Cardiac muscle cell (in vitro differentiated cells and primary cell): Measurements from ENCODE around the gene SMAD7. TPM values are rescaled to one million over a fixed set of nuclear protein-coding genes. Genes with fewer than 3 reads are reported as not detected.

ENCODE experiments used
- DNase-seq, 2 donors: peaks; one replicate each; pipeline versions ENCODE4 v3.0.0 to v3.0.0-alpha.2; 2010 to 2017; ENCODE audit warnings: low read depth in 1 of 2, low spot score in 1 of 2
- H3K27ac ChIP-seq: fragments of 200-600 bp; sonication (generic); 2 replicates; pipeline ENCODE4 v1.5.1; 2016
- H3K27me3 ChIP-seq: fragments of 200-600 bp; sonication (generic); 2 replicates; pipeline ENCODE4 v1.6.0; 2016; ENCODE audit warnings: control low read depth
- H3K36me3 ChIP-seq: fragments of 200-600 bp; sonication (generic); 2 replicates; pipeline ENCODE4 v1.5.1; 2016; ENCODE audit warnings: control low read depth
- H3K4me1 ChIP-seq: fragments of 200-600 bp; sonication (generic); 2 replicates; pipeline ENCODE4 v1.8.1; 2017; ENCODE audit warnings: low read depth, mild to moderate bottlenecking, mixed run types
- H3K4me3 ChIP-seq: fragments of 200-600 bp; sonication (generic); 2 replicates; pipeline ENCODE4 v1.5.1; 2016; ENCODE audit warnings: mild to moderate bottlenecking
- H3K9me3 ChIP-seq: fragments of 200-600 bp; sonication (generic); 2 replicates; pipeline ENCODE4 v1.5.1; 2017; ENCODE audit warnings: low read depth, mild to moderate bottlenecking, control low read depth
- polyA plus RNA-seq: library from polyadenylated mRNA; unstranded; fragments of >200 nt; fragmentation: Nextera tagmentation; extraction: Ambion mirVana; gene quantifications from 2 replicates; pipeline ENCODE4 v1.2.1, GENCODE V29; 2016
- total RNA-seq: library from RNA; depleted of rRNA; stranded (reverse); fragments of >200 nt; gene quantifications from 2 replicates; pipeline ENCODE4 v1.2.3, GENCODE V29; 2016
- TF ChIP-seq, protein P1 (sequence below): IDR thresholded peaks from 2 replicates; pipeline ENCODE4 v1.5.1; 2012; ENCODE audit warnings: low read depth, mild to moderate bottlenecking, low read length

Gene SMAD7
- total and polyA plus RNA-seq, 2 experiments from 2014 or later, result 60.1 to 129 TPM

DNA sequence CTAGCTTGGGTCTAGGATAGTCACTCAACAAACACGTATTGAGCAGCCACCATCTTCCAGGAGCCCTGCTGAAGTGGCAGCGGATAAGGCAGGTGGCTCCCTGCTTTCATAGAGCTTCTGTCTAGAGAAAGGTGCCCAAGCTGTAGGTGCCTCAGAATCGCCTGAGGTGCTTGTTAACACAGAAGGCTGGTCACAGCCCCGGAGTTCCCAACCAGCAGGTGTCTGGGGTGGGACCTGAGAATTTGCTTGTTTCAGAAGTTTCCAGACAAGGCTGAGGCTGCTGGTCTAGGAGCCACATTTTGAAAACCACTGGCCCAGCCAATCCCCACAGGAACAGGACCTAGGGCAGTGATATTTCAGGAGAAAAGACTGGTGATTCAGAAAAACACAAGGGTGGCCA is 45.3 kb upstream of the SMAD7 start:
- Histone ChIP-seq H3K27me3 (no peaks in the 10 kb centered on the region), H3K4me3 (no peak overlapping the region), H3K36me3 (no peaks in the 10 kb centered on the region), H3K4me1 (peaks cover 44% of the 10 kb centered on the region), H3K9me3 (no peaks in the 10 kb centered on the region), H3K27ac (no peak overlapping the region)
- no peak for DNase-seq
- TF ChIP-seq, protein P1, sequence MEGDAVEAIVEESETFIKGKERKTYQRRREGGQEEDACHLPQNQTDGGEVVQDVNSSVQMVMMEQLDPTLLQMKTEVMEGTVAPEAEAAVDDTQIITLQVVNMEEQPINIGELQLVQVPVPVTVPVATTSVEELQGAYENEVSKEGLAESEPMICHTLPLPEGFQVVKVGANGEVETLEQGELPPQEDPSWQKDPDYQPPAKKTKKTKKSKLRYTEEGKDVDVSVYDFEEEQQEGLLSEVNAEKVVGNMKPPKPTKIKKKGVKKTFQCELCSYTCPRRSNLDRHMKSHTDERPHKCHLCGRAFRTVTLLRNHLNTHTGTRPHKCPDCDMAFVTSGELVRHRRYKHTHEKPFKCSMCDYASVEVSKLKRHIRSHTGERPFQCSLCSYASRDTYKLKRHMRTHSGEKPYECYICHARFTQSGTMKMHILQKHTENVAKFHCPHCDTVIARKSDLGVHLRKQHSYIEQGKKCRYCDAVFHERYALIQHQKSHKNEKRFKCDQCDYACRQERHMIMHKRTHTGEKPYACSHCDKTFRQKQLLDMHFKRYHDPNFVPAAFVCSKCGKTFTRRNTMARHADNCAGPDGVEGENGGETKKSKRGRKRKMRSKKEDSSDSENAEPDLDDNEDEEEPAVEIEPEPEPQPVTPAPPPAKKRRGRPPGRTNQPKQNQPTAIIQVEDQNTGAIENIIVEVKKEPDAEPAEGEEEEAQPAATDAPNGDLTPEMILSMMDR, result no peak

DNA sequence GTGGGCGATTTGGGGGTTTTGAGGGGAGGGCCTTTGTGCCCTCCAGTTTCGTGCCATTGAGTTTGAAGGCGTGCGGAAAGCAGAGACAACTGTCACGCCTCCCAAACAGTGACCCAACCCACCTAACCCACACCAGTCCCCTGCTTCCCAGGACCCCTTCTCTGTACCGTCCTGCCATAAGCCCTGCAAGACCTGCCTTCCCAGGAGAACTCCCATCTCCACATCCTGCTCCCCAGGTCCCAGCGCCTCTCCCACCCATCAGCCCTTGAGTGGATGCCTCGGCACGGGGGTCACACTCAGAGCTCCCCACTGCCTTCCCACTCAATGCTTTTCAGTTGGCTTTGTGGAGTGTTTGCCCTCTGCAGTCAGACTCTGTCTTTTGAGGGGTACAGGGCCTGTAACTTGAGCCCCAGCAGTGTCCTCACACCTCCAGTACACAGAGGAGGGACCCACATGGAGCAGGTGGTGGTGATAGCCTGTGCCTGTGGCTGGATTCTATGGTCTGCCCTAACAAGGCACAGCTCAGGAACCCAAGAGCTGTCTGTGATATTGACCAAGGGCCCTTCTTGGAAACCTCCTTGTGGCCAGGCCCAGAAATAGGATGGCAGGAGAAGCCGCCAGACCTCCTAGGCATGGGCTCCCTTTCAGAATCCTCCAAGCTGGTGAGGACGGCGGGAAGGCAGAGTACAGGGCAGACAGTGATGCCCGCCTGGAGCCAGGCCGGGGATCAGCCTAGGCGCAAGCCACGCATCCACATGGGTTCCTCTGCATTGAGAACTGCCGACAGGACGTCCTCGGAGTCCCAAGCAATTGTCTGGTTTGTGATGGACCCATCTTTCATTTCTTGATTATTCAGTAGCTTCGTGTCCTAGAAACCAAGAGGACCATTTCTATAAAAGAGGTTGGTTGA is 44.4 kb upstream of the SMAD7 start:
- no peaks in the 10 kb centered on the region for H3K9me3 ChIP-seq
- no peaks in the 10 kb centered on the region for H3K27me3 ChIP-seq
- H3K27ac ChIP-seq, result no peak overlapping the region
- peaks cover 51% of the 10 kb centered on the region for H3K4me1 ChIP-seq
- TF ChIP-seq, protein P1, result no peak
- DNase-seq, result no peak
- no peak overlapping the region for H3K4me3 ChIP-seq
- no peaks in the 10 kb centered on the region for H3K36me3 ChIP-seq

DNA sequence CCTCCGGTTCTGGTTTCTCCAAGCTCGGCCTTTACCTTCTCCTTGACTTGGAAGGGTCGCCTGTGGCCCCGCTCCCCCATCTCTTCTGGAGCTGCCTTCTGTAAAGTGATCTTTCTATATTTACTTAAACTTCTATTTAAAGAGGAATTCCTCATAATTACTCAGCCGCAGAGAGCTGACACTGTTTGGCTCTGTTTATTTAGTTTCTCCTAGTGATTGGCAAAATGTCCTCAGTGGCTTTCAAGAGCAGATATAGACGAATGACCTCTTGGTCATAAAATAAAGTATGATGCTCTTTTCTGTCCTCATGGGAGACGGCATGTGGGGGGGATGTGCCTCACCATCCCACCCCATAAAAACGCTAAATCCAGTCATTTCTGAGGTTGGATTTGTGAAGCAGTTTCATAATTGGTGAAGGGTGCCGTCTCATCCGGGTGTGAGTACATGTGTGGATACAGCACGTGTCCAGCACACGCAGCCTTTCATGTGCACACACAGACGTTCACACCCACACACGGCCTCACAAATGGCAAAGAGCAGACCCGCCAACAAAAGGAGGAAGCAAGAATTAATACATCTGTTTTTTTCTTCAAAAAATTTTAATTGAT is 43.4 kb upstream of the SMAD7 start:
- Histone ChIP-seq H3K27me3 (no peaks in the 10 kb centered on the region), H3K4me3 (no peak overlapping the region), H3K36me3 (no peaks in the 10 kb centered on the region), H3K9me3 (no peaks in the 10 kb centered on the region), H3K27ac (no peak overlapping the region), H3K4me1 (peaks cover 60% of the 10 kb centered on the region)
- TF ChIP-seq, protein P1, result no peak
- DNase-seq, result peak in 1 of 2 donors; percentile 69

DNA sequence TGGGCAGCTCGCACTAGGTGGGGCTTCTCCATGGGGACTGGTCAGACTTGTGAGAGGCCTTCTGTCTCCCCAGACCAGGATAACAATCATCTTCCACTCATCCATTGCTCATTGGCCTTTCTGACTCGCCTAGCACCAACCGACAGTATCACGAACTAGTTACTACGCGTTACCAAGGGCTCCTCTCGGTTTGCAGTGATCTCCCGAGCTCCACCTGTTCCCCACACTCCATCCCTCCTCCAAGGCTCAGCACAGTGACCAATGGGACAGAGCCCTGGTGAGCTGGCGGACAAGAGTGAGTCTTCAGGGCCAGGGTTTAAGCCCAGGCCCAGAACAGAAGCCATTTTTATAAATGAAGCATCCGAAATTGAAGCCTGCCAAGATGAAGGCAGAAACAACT is 42.8 kb upstream of the SMAD7 start:
- no peak overlapping the region for H3K27ac ChIP-seq

DNA sequence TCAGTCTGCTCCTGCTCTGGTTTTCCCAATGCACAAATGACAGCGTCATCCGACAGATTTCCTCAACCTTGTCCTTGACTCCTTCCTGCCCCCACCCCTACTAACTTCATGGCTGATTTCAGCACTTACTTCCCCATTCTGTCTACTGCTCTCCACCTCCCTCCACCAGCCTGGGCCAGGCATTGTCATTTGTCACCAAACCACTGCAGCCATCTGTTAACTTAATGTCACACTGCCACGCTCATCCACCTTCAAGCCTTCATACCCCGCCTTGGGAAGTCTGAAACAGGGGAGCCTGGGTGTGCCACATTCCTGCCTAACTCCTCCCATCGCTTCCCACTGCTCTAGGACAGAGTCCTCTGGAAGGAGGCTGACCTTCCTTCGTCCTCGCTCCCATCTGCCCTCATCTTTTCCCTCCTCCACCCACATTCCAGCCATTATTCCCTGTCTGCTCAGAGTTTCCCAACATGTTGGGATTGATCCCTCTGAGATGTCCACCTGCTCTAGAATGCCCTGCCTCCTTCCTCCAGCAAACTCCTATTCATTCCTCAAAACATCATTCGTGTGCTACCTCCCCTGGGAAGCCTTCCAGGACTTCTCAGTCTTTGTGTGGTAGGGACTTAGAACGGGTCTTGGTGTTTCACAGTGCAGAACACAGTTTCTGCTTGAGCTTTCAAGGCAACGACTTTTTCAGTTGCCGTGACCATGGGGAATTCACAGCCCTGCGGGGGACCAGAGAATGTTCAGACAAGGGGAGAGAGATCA is 42.2 kb upstream of the SMAD7 start:
- H3K36me3 ChIP-seq, result no peaks in the 10 kb centered on the region
- H3K9me3 ChIP-seq, result no peaks in the 10 kb centered on the region
- no peak overlapping the region for H3K27ac ChIP-seq
- H3K27me3 ChIP-seq, result no peaks in the 10 kb centered on the region
- TF ChIP-seq, protein P1, result no peak
- H3K4me1 ChIP-seq, result peaks cover 52% of the 10 kb centered on the region
- DNase-seq, result no peak
- no peak overlapping the region for H3K4me3 ChIP-seq

More for the DNA sequence above, 42.8 kb upstream of the SMAD7 start:
- DNase-seq, result no peak
- Histone ChIP-seq H3K36me3 (no peaks in the 10 kb centered on the region), H3K9me3 (no peaks in the 10 kb centered on the region), H3K27me3 (no peaks in the 10 kb centered on the region), H3K4me1 (peaks cover 56% of the 10 kb centered on the region), H3K4me3 (no peak overlapping the region)
- TF ChIP-seq, protein P1, result no peak
